ENCODE data around the gene HFM1. TPM values are rescaled to one million over a fixed set of nuclear protein-coding genes. Genes with fewer than 3 reads are reported as not detected.
"Not testable (repeated sequence)": the region's sequence is repeated elsewhere in the genome, so short reads cannot be mapped to it uniquely, and the experiment has no call there.

HFM1 gene
- polyA plus RNA-seq, 1 donor (not counting 4 experiments of a cell fraction or from before 2014, with no cell fraction given) = not detected

- H3K4me1 ChIP-seq (ENCODE audit: control insufficient read depth, extremely low read depth, insufficient read depth, low read length); H3K9me3 ChIP-seq (ENCODE audit: control insufficient read depth, low read depth, low read length); FAIRE-seq; H4K20me1 ChIP-seq (ENCODE audit: control insufficient read depth, extremely low read depth, insufficient read depth, low read length); H3K9ac ChIP-seq (ENCODE audit: control insufficient read depth, extremely low read depth, insufficient read depth, low read length); H3K79me2 ChIP-seq (ENCODE audit: control insufficient read depth, insufficient read depth, low read length); H3K4me3 ChIP-seq (ENCODE audit: control insufficient read depth in 2 of 3, extremely low read depth in 1 of 3, insufficient read depth in 2 of 3, low read depth in 1 of 3, low read length in 3 of 3); H3K27ac ChIP-seq (ENCODE audit: control insufficient read depth, insufficient read depth, low read length); H3K9me1 ChIP-seq (ENCODE audit: control insufficient read depth, extremely low read depth, insufficient read depth, low read length); H3K27me3 ChIP-seq (ENCODE audit: control insufficient read depth, extremely low read depth, insufficient read depth, low read length); H3K4me2 ChIP-seq (ENCODE audit: control insufficient read depth, extremely low read depth, insufficient read depth, low read depth, low read length); H2AFZ ChIP-seq (ENCODE audit: control insufficient read depth, low read length); DNase-seq (ENCODE audit: low read depth, low spot score); H3K36me3 ChIP-seq (ENCODE audit: control insufficient read depth in 2 of 2, extremely low read depth in 1 of 2, insufficient read depth in 2 of 2, low read length in 2 of 2); dilution Hi-C loops (cut with MboI; ENCODE audit: extremely low pct_ligation_motif_present, low sequenced_read_pairs): not testable (repeated sequence)
Observed at GRCh38 chr1:91286259-91286961, 118.2 kb downstream of the HFM1 start.

DNA sequence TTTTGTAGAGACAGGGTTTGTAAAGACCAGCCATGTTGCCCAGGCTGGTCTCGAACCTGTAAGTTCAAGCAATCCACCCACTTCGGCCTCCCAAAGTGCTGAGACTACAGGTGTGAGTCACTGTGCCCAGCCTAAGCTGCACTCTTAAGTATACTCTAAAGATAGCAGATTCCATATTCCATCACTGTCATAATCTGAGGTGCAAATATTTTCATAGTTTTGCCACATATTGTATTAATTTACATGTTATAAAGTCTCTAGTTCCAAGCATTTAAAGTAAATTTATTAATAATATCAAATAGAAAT, 121.3 kb downstream of the HFM1 start:
- FAIRE-seq (no peak), DNase-seq (ENCODE audit: low read depth, low spot score) (no peak)
- Histone ChIP-seq H3K4me3 (ENCODE audit: control insufficient read depth in 2 of 3, extremely low read depth in 1 of 3, insufficient read depth in 2 of 3, low read depth in 1 of 3, low read length in 3 of 3) (no peak overlapping the region), H3K36me3 (ENCODE audit: control insufficient read depth in 2 of 2, extremely low read depth in 1 of 2, insufficient read depth in 2 of 2, low read length in 2 of 2) (no peaks in the 10 kb centered on the region), H3K4me2 (ENCODE audit: control insufficient read depth, extremely low read depth, insufficient read depth, low read depth, low read length) (no peak overlapping the region), H3K9ac (ENCODE audit: control insufficient read depth, extremely low read depth, insufficient read depth, low read length) (no peak overlapping the region), H3K9me3 (ENCODE audit: control insufficient read depth, low read depth, low read length) (no peaks in the 10 kb centered on the region), H3K4me1 (ENCODE audit: control insufficient read depth, extremely low read depth, insufficient read depth, low read length) (no peaks in the 10 kb centered on the region), H3K27me3 (ENCODE audit: control insufficient read depth, extremely low read depth, insufficient read depth, low read length) (no peaks in the 10 kb centered on the region), H2AFZ (ENCODE audit: control insufficient read depth, low read length) (no peak overlapping the region), H3K79me2 (ENCODE audit: control insufficient read depth, insufficient read depth, low read length) (no peaks in the 10 kb centered on the region), H3K27ac (ENCODE audit: control insufficient read depth, insufficient read depth, low read length) (no peak overlapping the region), H4K20me1 (ENCODE audit: control insufficient read depth, extremely low read depth, insufficient read depth, low read length) (no peaks in the 10 kb centered on the region), H3K9me1 (ENCODE audit: control insufficient read depth, extremely low read depth, insufficient read depth, low read length) (no peaks in the 10 kb centered on the region)
- dilution Hi-C loops (cut with MboI; ENCODE audit: extremely low pct_ligation_motif_present, low sequenced_read_pairs) = no loop called here
- TF ChIP-seq, protein P1, sequence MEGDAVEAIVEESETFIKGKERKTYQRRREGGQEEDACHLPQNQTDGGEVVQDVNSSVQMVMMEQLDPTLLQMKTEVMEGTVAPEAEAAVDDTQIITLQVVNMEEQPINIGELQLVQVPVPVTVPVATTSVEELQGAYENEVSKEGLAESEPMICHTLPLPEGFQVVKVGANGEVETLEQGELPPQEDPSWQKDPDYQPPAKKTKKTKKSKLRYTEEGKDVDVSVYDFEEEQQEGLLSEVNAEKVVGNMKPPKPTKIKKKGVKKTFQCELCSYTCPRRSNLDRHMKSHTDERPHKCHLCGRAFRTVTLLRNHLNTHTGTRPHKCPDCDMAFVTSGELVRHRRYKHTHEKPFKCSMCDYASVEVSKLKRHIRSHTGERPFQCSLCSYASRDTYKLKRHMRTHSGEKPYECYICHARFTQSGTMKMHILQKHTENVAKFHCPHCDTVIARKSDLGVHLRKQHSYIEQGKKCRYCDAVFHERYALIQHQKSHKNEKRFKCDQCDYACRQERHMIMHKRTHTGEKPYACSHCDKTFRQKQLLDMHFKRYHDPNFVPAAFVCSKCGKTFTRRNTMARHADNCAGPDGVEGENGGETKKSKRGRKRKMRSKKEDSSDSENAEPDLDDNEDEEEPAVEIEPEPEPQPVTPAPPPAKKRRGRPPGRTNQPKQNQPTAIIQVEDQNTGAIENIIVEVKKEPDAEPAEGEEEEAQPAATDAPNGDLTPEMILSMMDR (optimal IDR thresholded peaks at IDR 0.05 in 1 of 3, IDR thresholded peaks at IDR 0.05 in 1 of 3, conservative IDR thresholded peaks at IDR 0.05 in 1 of 3; ENCODE audit: extremely low read depth in 1 of 3, insufficient read depth in 2 of 3, low read length in 3 of 3) = no peak
- TF ChIP-seq EZH2 (IDR thresholded peaks at IDR 0.05; ENCODE audit: low read length) = no peak

Data from keratinocyte (primary cell).